ENCODE data around the gene TP63.

TP63 gene

GRCh38 chr3:189914799-189915198 lies 283.6 kb downstream of the TP63 start:
- no peak for DNase-seq (ENCODE audit: low read depth)

GRCh38 chr3:189921770-189922169 lies 290.6 kb downstream of the TP63 start:
- no peak for DNase-seq (ENCODE audit: low read depth)

GRCh38 chr3:189927975-189928895 lies 297.0 kb downstream of the TP63 start:
- no peak for DNase-seq (ENCODE audit: low read depth)

DNA sequence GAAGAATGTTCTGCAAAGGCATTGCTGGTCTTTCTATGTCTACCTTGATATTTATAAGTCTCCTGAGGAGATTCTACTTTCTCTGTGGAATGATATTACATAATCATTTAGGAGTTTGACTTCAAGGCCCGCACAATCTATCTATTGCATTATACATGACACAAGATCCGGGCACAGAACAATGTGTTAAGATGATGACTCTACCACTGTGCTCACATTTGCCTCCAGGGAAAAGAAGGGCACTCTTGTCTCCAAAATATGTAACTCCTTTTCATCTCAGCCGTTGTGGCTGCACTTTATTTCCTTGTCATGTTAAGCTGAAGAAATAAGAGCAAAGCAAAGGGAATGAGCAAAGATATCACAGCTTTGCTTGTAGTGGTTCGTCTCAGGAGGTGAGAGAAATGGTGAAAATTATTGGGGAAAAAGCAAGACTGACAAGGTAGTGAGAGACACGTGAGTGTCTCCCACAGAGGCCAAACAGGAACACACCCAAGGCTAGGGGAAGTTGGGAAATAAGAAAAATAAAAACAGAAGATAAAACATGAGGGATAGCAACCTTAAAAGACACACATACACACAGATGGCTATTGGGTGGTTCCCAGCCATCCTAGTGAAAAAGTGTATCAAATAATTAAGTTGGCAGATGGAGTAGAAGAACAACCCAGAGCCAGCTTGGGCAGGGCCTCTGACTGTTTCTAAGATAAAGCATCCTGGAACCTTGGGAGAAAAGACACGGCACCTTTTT lies 305.2 kb downstream of the TP63 start:
- DNase-seq (ENCODE audit: low read depth) = no peak

DNA sequence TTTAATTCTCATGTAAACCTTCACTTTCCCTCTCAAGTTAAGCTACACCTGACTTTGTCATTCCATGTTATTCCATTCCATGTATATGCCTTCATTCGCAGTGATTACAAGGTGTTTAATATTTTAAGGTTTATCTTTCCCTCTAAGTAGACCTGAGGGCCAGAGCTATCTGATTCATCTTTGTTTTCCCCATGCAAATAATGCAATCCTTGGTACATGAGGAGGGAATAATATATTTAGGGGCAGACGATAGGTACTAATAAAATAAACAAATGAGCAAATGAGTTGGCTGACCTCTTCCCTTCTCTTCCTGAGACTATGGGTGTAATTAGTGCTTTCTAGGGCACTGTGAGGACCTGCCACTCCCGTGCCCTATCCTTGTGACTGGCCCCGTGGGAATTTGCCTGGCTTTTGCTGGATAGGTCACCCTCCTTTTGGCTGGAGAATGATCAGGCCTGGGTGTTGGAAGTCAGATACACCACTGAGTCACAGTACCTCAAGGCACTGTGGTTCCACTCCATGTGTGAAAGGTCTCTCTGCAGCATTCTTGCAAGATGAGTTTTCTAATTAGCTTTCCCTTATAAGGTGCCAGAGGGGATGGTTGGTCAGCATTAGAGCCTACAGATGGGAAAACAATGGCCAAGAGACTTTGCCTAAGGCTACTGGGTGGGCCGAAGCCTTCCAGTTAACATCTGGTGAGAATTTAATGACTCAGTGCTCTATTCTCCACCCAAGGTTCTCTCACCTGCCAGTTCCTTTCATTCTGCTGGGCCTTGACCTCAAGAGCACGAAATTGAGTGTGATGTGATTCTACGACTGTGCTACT lies 306.3 kb downstream of the TP63 start:
- no peak for DNase-seq (ENCODE audit: low read depth)

- DNase-seq (ENCODE audit: low read depth) = no peak
These were observed 309.9 kb downstream of the TP63 start for GRCh38 chr3:189941125-189941524.

- peak; percentile 7 for DNase-seq (ENCODE audit: low read depth)
These were observed 310.5 kb downstream of the TP63 start for GRCh38 chr3:189941679-189942078.

DNA sequence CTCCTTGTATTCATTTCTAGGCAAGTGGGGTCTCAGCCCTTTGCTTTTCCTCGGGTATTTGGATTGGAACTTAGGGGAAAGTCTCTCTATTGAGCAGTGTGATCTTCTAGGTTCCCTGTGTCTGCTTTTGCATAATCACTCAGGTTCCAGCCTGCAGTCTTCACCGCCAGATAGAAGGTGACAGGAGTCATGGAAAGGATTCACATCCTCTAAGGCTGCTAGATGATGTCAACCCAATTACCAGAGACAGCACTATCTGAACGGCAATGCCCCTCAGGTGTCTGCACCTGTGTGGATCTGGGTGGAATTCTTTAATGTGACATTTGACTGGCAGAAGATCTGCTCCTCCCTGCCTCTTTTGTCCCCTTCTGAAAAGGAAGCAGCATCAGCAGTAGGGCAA lies 311.8 kb downstream of the TP63 start:
- DNase-seq (ENCODE audit: low read depth) = no peak

DNA sequence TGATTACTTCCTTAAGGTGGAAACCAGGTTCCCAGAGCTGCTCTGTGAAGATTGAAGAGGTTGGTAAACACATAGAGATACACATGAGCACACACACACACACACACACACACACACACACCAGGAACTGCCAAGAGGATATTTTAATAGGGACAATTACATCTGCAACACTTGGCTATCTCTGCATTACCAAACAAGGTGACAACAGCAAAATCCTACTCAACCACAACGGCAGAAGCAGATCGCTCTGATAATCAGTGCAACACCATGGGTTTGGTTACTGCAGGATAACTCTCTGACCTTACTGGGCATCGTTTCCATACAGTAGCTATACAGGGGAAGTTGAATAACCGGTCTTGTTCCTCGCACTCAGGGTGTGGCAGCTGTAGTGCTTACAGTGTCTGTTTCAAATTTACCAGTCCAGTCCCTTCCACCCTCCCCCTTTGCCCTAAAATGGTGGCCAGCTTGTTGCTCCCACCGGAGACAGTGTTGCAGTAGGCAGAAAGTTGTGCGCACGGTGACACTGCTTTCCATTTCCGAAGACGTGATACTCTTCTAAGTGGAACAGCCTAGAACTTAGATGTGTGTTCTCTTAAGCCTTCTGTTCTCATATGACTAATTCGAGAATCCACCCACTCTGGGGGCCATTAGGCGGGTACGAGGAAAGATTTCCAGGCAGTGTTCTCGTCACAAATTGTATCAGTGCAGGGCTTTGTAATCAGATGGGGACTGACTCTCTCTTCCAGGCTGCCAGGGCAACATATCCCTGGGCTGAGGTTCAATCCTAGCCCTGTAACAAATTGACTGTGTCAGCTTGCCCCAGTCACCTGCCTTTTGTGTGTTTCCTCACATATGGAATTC lies 313.3 kb downstream of the TP63 start:
- no peak for DNase-seq (ENCODE audit: low read depth)

GRCh38 chr3:189945935-189946709 lies 314.9 kb downstream of the TP63 start:
- no peak for DNase-seq (ENCODE audit: low read depth)
